HG03457 (cell line): ENCODE data around the gene VPS13C.

ENCODE experiments used
- ATAC-seq: cut with Tn5 transposase; IDR thresholded peaks from one replicate; pipeline ENCODE4 v1.9.1; 2021; ENCODE audit warnings: moderate number of reproducible peaks; ENCODE audit not compliant: unreplicated experiment

VPS13C gene

DNA sequence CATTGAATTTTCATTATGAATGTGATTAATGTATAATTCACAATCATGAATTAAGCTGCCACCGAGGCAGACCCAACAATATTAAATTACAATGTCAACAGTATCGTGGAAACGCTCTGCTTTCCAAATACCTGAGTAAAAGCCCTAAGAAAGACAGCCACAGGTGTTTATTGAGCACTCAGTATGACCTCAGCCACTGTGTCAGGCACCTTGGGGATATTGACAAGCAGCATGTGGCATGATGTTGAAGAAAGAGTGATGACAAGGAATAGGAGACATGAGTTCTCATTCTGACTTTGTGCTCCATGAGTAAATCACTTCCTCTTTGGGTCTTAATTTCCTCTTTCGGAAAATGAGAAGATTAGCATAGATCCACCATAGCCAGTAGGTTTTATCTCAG, 19.3 kb upstream of the VPS13C start:
- no peak for ATAC-seq

DNA sequence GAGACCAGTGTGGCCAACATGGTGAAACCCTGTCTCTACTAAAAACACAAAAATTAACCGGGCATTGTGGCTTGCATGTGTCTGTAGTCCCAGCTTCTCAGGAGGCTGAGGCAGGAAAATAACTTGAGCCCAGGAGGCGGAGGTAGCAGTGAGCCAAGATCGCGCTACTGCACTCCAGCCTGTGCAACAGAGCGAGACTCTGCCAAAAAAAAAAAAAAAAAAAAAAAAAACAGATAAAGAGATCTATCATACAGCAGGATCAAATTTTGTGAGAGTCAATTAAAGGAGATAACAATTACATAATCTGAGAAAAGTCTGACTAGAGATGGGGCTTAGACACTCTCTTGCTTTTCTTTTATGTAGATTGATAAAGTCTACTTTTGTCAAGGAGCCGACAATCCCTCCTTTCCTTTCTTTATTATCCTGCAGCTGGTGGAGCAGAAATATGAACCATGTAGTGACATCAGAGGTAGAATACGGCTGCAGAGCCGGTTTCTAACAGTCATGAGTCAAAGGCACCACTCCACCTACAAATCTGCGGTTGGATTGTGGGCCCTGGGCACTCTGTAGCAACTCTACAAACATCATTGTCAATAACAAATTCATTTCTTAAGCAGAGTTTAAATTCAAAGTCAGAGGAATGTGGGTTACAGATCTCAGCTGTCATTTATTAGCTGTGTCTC, 15.5 kb upstream of the VPS13C start:
- ATAC-seq = no peak

DNA sequence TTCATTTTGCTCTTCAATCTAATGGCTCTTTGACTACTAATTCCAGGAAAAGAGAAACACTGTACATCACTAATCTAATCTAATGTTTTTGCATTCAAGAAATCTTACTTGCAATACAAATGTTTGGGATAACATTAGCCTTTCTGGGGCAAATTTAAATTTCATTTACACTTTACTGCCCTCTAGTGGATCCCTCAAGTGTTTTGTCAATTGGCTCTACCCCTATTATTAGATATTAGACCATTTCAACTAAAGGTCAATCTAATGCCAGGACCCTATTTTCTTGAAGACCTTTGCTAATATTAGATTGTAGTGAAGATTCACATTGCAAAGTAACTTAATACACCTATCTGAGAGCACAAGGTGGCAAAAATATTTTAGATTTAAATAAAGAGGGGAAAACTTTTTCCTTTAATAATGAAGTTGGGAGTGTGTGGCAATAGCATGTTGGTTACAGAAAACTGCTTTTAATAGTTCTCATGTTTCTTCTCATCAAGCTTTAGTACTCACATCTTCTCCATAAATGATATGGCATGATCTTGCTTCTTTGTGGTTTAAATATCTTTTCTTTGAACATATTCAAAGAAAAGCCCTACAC, 11.6 kb upstream of the VPS13C start:
- ATAC-seq = no peak

DNA sequence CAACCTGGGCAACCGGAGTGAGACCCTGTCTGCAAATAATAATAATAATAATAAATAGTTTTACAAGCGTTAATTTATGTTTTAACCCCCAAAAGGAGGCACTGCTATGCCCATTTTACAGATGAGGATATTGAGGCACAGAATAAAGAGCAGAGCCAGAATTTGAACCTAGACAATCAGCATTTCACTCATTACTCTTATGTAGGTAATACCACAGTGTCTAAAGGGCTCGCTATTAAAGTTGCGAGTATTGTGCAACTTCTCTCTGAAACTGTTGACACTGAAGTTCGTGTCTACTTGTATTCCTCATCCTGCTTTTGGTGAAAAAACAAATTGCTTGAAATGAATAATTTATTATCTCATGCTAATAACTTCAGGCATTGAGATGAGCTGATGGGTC, 9.3 kb upstream of the VPS13C start:
- ATAC-seq = no peak

DNA sequence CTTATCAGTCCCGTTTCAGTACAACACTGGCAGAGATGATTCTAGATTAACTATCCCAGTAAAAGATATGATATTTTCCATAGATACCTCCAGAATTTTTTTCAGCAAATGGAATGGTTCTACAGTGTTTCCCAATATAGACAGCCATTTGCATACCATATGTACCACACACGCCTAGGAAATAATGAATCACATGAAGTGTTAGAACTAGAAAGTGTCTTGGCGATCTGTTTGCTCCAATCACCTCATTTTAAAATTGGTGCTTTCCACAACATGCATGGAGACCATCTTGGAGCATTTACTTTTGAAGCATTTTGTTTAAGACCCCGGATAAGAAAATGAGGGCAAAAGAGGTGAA, 8.5 kb upstream of the VPS13C start:
- ATAC-seq = no peak

DNA sequence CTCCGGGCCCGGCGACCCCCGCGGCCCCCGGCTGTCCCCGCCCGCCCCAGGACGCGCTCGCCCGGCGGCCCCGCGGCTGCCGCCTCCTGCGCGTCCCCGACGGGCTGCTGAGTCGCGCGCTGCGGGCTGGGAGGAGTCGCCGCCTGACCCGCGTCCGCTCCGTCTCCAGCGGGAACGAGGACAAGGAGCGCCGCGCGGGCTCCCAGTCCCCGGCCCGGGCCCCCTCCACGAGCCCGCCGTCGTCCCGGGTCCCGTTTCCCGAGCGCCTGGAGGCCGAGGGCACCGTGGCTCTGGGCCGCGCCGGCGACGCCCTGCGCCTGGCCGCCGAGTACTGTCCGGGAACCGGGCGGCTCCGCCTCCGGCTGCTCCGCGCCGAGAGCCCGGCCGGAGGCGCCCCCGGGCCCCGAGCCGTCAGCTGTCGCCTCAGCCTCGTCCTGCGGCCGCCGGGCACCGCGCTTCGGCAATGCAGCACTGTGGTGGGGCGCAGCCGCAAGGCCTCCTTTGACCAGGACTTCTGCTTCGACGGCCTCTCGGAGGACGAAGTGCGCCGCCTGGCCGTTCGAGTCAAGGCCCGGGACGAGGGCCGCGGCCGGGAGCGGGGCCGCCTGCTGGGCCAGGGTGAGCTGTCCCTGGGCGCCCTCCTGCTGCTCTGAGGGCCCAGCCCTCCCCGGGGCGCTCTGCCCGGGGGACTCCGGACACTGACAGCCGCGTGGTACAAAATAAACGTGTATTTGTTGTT, 8.0 kb upstream of the VPS13C start:
- no peak for ATAC-seq

DNA sequence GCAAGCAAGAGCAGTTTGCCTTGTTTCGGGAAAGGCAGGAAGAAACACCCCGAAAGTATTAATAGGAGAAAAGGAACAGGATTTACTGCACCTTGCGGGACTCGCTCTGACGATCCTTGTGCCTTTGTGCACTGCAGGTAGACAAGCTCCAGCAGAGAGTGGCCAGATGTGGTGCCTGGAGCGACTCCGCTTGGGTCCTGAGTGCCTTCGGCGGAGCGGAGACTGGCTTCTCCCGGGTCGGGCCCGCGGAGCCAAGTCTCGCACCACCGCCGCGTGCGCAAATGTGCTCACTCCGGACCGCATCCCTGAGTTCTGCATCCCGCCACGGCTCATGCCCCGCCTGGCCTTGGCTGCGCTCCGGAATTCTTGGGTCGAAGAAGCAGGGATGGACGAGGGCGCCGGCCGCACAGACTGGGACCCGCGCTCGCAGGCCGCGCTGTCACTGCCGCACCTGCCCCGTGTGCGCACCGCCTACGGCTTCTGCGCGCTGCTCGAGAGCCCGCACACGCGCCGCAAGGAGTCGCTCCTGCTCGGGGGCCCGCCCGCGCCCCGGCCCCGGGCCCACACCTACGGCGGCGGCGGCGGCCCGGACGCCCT, 7.3 kb upstream of the VPS13C start:
- no peak for ATAC-seq

DNA sequence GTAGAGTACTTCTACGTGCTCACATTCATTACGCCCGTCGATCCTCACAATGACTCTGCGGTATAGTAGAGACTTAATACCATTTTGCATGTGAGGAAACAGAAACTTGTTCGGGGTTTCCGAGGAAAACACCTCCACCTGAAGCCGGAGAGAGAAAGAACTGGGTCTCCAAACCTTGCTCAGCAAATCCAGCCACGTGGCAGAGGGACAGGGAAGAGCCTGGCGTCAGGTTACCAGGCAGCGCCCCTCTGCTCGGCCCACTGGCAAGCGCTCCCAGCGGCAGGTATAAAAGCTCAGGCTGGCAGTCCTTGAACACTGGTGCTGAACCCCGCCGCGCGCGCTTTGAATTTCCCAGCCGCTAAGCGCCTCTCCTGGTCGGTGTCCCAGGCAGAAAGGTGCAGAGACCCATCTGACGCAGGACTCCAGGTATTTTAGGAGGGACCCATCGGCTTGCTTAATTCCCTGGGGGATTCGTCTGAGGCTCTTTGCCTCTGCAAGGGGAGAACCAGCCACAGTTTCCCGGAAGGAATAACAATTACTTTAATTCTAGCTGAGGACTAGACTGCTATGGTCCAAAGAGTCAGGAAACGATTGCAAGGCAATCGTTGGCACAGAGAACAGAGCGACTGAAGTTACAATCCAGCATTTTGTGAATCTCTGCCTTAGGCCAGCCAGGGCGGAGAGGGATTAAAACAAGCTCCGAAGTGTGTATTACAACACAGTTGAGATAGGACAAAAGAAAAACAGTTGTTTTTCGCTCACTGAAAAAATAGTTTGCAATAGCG, 6.6 kb upstream of the VPS13C start, which contains the start of gene C2CD4A:
C2CD4A (plus strand) TSS at position 315 of the 785 bp plus-strand sequence. CDS start 637 bp downstream, outside the sequence.
- no peak for ATAC-seq

DNA sequence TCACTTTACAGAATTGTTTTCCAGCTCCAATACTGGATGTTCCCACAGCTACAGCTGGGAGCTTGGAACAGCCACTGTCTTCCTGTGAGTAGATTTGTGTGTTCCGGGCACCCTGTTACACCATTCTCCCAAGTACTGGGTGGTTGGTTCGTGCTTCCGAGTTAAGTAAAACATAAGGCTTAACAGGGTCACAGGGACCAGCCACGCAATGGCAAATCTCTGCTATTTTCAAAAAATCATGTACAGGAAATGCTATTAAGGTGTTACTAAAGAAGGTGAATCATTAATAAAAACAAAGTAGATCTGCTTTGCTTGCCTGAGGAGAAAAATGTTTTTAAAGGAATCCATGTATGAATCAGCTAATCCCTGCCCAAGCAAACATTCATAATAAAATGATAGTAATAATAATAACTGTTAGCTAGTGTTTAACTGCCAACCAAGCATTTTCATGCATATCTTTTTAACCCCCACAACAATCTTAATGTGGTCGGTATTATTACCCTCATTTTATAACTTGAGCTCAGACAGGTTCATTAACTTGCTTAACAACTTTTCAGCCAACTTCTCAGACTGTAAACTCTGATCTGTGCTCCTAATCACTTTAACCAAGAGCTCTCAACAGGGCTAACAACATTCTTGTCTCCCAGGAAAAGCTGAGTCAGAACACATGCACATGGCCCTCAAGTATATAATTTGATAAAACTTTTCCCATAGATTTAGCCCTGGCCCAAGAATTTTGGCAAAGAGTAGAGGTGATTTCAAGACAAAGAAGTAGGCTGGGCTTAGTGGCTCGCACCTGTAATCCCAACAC, 3.8 kb upstream of the VPS13C start:
- no peak for ATAC-seq

DNA sequence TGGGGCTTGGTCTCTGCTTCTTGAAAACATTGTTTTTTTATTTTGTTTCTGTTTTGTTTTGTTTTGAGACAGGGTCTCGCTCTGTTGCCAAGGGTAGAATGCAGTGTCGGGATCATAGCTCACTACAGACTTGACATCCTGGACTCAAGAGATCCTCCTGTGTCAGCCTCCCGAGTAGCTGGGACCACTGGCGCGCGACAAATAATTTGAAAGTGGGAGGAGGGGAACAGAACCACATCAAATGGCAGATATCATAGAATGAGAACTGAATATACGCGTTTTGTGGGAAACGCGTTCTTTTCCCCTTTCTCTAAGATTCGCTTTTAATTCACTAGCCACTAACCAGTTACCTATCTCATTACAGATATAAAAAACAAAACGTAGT, 641 bp upstream of the VPS13C start:
- no peak for ATAC-seq

DNA sequence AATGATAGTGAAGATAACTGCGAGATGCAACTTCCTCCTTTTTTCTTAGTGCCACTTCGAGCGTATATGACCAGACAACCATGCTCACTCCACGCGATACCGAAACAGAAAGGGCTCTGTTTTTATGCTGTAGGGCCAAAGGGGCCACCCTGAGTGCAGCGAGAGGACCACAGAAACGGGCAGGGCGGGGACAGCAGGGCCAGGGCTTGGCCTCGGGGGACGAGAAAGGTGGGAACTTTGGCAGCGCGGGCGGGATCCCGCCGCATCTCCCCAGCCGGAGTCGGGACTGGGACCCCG, 483 bp downstream of the VPS13C start:
- peak; percentile 59 for ATAC-seq

DNA sequence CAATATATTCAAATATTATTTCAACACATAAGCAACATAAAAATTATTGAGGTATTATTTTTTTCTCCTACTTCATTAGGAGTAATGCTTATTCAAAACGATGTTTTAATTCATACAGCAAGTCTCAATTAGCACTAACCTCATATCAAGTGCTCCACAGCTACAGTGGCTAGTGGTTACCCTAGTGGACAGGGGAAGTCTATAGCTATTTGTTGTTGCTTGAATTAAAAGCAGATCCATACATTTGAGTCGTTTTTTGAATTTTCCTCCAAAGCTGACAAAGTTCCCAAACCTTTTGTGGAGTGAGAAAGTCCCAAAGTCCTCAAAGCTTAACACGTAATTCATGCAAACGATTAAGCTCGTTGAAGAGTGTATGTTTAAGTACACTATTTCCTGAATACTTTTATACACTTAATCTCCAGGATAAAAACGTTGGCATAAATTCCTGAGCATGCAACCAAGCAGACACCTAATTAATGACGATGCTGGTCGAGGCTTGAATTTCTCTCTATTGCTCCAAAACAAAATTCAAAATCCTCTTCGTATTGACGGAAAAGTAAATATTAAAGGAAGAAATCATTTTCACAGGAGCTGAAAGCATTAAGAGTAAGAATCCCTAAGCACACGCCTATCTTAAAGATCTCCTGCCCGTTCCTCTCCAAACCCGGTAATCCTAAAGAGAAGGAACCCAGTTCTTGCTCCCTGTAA, 985 bp downstream of the VPS13C start:
- no peak for ATAC-seq

DNA sequence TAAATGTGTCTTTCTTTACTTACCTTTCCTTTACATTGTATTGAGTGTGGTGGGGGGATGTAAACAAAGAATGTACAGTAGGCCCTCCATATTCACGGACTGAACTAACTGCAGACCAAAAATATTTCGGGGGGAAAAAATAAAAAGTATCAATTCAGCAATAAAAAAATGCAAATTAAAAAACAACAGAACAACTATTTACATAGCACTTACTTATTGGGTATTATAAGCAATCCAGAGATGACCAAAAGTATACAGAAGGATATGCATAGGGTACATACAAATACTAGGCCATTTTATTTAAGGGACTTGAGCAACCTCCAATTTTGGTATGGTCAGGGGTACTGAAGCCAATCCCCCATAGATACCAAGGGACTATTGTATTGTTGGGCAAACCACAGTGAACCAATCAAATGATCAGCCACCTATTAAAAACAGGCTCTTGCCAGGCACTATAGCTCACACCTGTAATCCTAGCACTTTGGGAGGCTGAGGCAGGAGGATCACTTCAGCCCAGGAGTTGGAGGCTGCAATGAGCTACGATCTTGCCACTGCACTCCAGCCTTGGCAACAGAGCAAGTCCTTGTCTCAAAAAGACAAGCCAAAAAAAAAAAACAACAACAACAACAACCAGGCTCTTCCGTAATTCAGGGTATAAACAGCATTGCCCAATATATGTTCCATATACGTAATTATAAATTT, 1.8 kb downstream of the VPS13C start:
- ATAC-seq = no peak

DNA sequence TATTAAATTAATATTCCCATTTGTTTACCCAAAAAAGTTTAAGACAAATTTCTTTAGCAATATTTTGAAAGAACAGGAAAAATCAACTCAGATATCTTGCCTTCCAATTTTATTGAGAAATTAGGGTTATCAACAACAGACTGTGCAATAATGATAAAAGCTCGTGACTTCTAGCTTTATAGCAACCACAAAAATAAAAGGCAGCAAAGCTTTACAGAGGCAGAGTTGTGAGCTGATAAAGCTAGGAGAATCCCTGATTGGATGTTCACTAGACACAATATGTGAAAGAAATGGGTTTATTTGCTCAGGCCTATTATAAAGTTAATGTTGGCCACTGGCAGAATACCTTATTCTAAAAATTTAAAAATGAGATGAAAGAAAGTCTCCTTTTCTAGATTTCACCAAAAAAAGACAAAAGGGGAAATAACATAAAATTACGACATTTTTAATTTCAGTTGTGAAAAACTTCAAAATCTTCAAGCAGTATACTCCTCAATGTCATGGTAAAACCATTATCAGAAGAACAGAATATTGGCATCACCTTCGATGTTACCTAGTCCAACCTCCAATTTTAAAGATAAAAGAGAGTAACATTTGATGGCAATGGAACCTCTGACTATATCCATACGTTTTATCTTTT, 2.8 kb downstream of the VPS13C start:
- ATAC-seq = no peak

DNA sequence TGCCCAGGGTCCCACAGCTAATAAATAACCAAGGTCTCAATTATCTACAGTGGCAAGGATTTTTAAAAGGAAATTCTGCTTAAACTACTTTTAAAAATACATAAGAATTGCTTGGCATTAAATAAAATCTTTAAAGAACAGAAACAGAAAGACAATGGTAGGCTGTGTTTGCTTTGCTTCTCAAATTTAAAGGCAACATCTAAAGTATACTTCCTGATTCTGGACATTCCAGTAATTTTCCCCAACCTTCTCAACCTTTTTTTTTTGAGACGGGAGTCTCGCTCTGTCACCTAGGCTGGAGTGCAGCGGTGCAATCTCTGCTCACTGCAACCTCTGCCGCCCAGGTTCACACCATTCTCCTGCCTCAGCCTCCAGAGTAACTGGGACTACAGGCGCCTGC, 5.3 kb downstream of the VPS13C start:
- ATAC-seq = no peak

DNA sequence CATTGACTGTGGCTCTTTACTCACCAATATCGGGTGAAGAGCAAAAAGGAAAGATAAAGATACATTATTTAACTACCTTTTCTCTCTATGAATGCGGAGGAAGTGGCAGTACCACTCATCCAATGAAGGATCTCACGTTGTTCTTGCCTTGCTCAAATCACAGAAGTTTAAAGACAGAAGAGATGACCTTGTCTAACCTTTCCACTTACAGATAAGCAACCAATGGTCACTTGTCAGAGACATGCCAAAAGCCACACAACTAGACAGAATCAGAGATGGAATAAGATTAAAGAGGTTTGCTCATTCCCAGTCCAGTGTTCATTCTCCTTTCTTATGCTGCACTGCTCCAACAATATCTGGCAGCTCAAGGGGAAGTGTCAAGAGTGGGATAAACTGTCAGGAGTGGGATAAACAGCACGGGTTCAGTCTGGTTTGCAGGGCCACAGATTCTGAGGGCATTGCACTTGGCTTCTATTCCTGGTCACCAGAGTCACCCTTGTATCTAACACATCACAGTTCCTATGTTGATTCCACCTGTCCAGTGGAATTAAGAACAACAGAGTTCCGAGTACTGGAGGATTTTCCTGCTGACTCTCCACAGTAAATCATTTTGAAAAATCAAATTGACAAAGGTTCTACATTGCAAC, 6.7 kb downstream of the VPS13C start:
- ATAC-seq = no peak

DNA sequence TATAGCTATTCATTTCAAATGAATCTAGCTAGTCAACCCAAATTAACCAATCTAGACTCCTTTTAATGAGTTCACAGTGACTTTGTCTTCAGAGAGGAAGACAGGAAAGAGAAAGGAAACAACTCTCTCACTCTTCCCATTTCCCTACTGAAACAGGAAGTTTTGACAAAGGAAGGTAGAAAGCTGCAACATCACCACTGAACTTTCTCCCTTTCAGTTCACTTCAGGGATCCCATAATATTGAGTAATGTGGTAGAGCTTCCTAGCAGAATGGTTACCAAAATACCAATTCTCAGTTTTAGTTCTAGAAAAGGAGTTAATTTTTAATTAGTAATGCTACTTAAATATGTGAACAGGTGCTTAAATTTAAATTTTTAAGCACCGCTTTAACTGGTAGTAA, 7.5 kb downstream of the VPS13C start:
- ATAC-seq = no peak

DNA sequence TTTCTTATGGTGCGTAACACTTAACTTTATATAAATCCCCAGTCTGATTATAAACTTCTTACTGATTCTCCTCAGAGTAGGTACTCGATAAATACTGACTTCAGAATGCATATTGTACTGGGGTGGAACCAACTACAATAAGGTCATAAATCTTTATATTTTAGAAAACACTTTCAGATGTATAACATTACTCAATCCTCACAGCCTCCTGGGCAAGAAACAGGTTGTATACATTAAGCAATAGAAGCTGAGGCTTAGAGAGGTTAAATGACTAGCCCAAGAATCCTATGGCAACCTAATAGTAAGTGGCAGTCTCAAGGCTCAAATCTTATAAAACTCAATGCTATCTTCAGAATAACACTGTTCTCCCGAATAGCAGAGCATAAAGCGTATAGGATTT, 9.1 kb downstream of the VPS13C start:
- ATAC-seq = no peak
